ENCODE data around the gene SETBP1.

- TF ChIP-seq PPARA (CRISPR knock-in tag; IDR thresholded peaks at IDR 0.05; ENCODE audit: borderline replicate concordance) (no peak), TCF4 (CRISPR knock-in tag; IDR thresholded peaks at IDR 0.05; ENCODE audit: borderline replicate concordance) (no peak), POU6F1 (CRISPR knock-in tag; IDR thresholded peaks at IDR 0.05; ENCODE audit: borderline replicate concordance, low read depth) (no peak), ZNF70 (CRISPR knock-in tag; IDR thresholded peaks at IDR 0.05) (no peak), ZNF8 (CRISPR knock-in tag; IDR thresholded peaks at IDR 0.05) (no peak), PATZ1 (CRISPR knock-in tag; IDR thresholded peaks at IDR 0.05; ENCODE audit: borderline replicate concordance) (no peak), ZFP30 (CRISPR knock-in tag; IDR thresholded peaks at IDR 0.05) (no peak), ARNTL (CRISPR knock-in tag; IDR thresholded peaks at IDR 0.05; ENCODE audit: borderline replicate concordance, low read depth) (no peak)
- TF ChIP-seq, protein P1, sequence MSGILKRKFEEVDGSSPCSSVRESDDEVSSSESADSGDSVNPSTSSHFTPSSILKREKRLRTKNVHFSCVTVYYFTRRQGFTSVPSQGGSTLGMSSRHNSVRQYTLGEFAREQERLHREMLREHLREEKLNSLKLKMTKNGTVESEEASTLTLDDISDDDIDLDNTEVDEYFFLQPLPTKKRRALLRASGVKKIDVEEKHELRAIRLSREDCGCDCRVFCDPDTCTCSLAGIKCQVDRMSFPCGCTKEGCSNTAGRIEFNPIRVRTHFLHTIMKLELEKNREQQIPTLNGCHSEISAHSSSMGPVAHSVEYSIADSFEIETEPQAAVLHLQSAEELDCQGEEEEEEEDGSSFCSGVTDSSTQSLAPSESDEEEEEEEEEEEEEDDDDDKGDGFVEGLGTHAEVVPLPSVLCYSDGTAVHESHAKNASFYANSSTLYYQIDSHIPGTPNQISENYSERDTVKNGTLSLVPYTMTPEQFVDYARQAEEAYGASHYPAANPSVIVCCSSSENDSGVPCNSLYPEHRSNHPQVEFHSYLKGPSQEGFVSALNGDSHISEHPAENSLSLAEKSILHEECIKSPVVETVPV (CRISPR knock-in tag; IDR thresholded peaks at IDR 0.05), result no peak
Measured at GRCh38 chr18:44967599-44967998, 286.9 kb downstream of the SETBP1 start.

Measured in SK-N-SH treated with all-trans-retinoic acid at 6 μM for 48 hours (cell line).